HepG2 (cell line): ENCODE results near the gene KAZN. TPM values are rescaled to one million over a fixed set of nuclear protein-coding genes. Genes with fewer than 3 reads are reported as not detected.

ENCODE experiments used
- ARID4A ChIP-seq: sonication (generic); formaldehyde crosslinking; IDR thresholded peaks from 2 replicates; pipeline ENCODE4 v1.5.0; 2020; ENCODE audit warnings: mild to moderate bottlenecking, missing genetic modification reagents, borderline replicate concordance
- FOSL2 ChIP-seq: sonication (generic); formaldehyde crosslinking; IDR thresholded peaks from 2 replicates; pipeline ENCODE4 v1.4.0; 2020; ENCODE audit warnings: missing genetic modification reagents
- KAT8 ChIP-seq: IDR thresholded peaks from 2 replicates; pipeline ENCODE4 v1.6.1; 2016; ENCODE audit warnings: missing genetic modification reagents, missing compliant biosample characterization
- LCORL ChIP-seq, 2 experiments: fragments of 450-650 bp in 1 of 2; sonication (generic) in 1 of 2; formaldehyde crosslinking in 1 of 2; IDR thresholded peaks; 2 replicates each; pipeline versions ENCODE4 v1.5.0 to v1.6.1; 2017 to 2020; ENCODE audit warnings: antibody characterized with exemption in 1 of 2, missing genetic modification reagents in 1 of 2
- MYC ChIP-seq: sonication (generic); formaldehyde crosslinking; IDR thresholded peaks from 2 replicates; pipeline ENCODE4 v1.9.0; 2021; ENCODE audit warnings: missing genetic modification reagents, borderline replicate concordance
- PPARG ChIP-seq: conservative IDR thresholded peaks from 2 replicates; pipeline ENCODE4 v1.6.1; 2016; ENCODE audit warnings: missing biosample characterization, missing genetic modification reagents
- RCOR2 ChIP-seq: IDR thresholded peaks from 2 replicates; pipeline ENCODE4 v1.6.1; 2016; ENCODE audit warnings: missing biosample characterization, missing genetic modification reagents
- RXRB ChIP-seq: IDR thresholded peaks from 2 replicates; pipeline ENCODE4 v1.6.1; 2016; ENCODE audit warnings: borderline replicate concordance, missing genetic modification reagents, missing compliant biosample characterization
- SMAD3 ChIP-seq: sonication (generic); formaldehyde crosslinking; IDR thresholded peaks from 2 replicates; pipeline ENCODE4 v1.4.0; 2020; ENCODE audit warnings: missing genetic modification reagents
- SOX13 ChIP-seq, 3 experiments: fragments of 450-650 bp in 1 of 3; sonication (generic) in 1 of 3; formaldehyde crosslinking in 1 of 3; IDR thresholded peaks in 2 of 3; conservative IDR thresholded peaks in 1 of 3; 2 replicates each; pipeline versions ENCODE4 v1.5.0 to v1.6.1; 2016 to 2020; ENCODE audit warnings: antibody characterized with exemption in 1 of 3, mild to moderate bottlenecking in 1 of 3, missing compliant biosample characterization in 1 of 3, missing genetic modification reagents in 1 of 3, moderate library complexity in 1 of 3
- SRF ChIP-seq: IDR thresholded peaks from 2 replicates; pipeline ENCODE4 v1.6.1; 2011; ENCODE audit warnings: mild to moderate bottlenecking, low read depth, low read length, moderate library complexity
- TAF1 ChIP-seq: sonication (generic); formaldehyde crosslinking; IDR thresholded peaks from 2 replicates; pipeline ENCODE4 v1.4.0; 2020; ENCODE audit warnings: missing genetic modification reagents
- TCF7 ChIP-seq: sonication (generic); IDR thresholded peaks from 2 replicates; pipeline ENCODE4 v1.6.1; 2016; ENCODE audit warnings: antibody characterized with exemption, low read depth
- ZNF276 ChIP-seq: sonication (generic); formaldehyde crosslinking; IDR thresholded peaks from 2 replicates; pipeline ENCODE4 v1.4.0; 2020; ENCODE audit warnings: mild to moderate bottlenecking, low read depth, missing genetic modification reagents
- ZNF317 ChIP-seq: sonication (generic); formaldehyde crosslinking; IDR thresholded peaks from 2 replicates; pipeline ENCODE4 v1.5.0; 2020; ENCODE audit warnings: mild to moderate bottlenecking, missing genetic modification reagents
- ZNF44 ChIP-seq: sonication (generic); formaldehyde crosslinking; IDR thresholded peaks from 2 replicates; pipeline ENCODE4 v1.5.1; 2020; ENCODE audit warnings: mild to moderate bottlenecking, missing genetic modification reagents
- ZNF510 ChIP-seq: sonication (generic); formaldehyde crosslinking; IDR thresholded peaks from 2 replicates; pipeline ENCODE4 v1.4.0; 2020; ENCODE audit warnings: low read depth, mild to moderate bottlenecking, missing genetic modification reagents
- ZSCAN21 ChIP-seq: sonication (generic); formaldehyde crosslinking; IDR thresholded peaks from 2 replicates; pipeline ENCODE4 v1.8.0; 2022; ENCODE audit warnings: mild to moderate bottlenecking, missing genetic modification reagents, moderate library complexity, borderline replicate concordance
- ZSCAN22 ChIP-seq: sonication (generic); formaldehyde crosslinking; IDR thresholded peaks from 2 replicates; pipeline ENCODE4 v1.4.0; 2020; ENCODE audit warnings: mild to moderate bottlenecking, missing genetic modification reagents
- polyA plus RNA-seq, 8 experiments: library from polyadenylated mRNA; depleted of rRNA in 3 of 8; stranded (reverse) in 7 of 8; unstranded in 1 of 8; fragments of >200 nt; fragmentation: Illumina TruSeq in 4 of 8; extraction: Trizol in 4 of 8; gene quantifications; 2 replicates each; pipeline versions ENCODE4 v1.2.1 to v1.2.3, GENCODE V29; 2011 to 2016; ENCODE audit warnings: low read depth in 4 of 8, missing spikeins in 1 of 8, mixed read lengths in 1 of 8; ENCODE audit not compliant: insufficient read depth in 1 of 8
- total RNA-seq, 5 experiments: library from RNA; depleted of rRNA; stranded (reverse); fragments of >200 nt; fragmentation: Illumina TruSeq; extraction: Trizol; gene quantifications; 2 replicates each; pipeline ENCODE4 v1.2.3, GENCODE V29; 2016; ENCODE audit warnings: low read depth in 1 of 5
- TF ChIP-seq, protein P1 (sequence below): sonication (generic); formaldehyde crosslinking; IDR thresholded peaks from 2 replicates; pipeline ENCODE4 v1.8.1; 2023; ENCODE audit warnings: missing genetic modification reagents, mild to moderate bottlenecking, borderline replicate concordance
- TF ChIP-seq, protein P2 (sequence below): sonication (generic); formaldehyde crosslinking; IDR thresholded peaks from 2 replicates; pipeline ENCODE4 v1.8.0; 2022; ENCODE audit warnings: missing genetic modification reagents, low read depth, mild to moderate bottlenecking, borderline replicate concordance

KAZN gene
- total and polyA plus RNA-seq, 2 of the 13 experiments (the other 11 are each of a cell fraction or from before 2014, with no cell fraction given), result 10.4 to 13.5 TPM

- peak; percentile 85 for TF ChIP-seq ZNF44
- TF ChIP-seq LCORL (IDR thresholded peaks at IDR 0.05), result no peak
- peak; percentile 95 for TF ChIP-seq LCORL (CRISPR knock-in tag; IDR thresholded peaks at IDR 0.05)
- TF ChIP-seq MYC, result peak; percentile 60; the same call in 1 of the 2 replicates
- TF ChIP-seq ZSCAN22 (CRISPR knock-in tag), result peak; percentile 72; the same call in 1 of the 2 replicates
- peak; percentile 47; the same call in 1 of the 2 replicates for TF ChIP-seq ARID4A (CRISPR knock-in tag)
- peak; percentile 95 for TF ChIP-seq TCF7
- TF ChIP-seq, protein P1, sequence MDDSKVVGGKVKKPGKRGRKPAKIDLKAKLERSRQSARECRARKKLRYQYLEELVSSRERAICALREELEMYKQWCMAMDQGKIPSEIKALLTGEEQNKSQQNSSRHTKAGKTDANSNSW (CRISPR knock-in tag), result 0 out of 2 replicates have a peak, but pooled peaks have one; percentile 43
- peak; percentile 66; the same call in 1 of the 2 replicates for TF ChIP-seq ZNF317
- peak; percentile 81 for TF ChIP-seq ZNF510
- peak; percentile 71; the same call in 1 of the 2 replicates for TF ChIP-seq PPARG (CRISPR knock-in tag)
- TF ChIP-seq RXRB (CRISPR knock-in tag), result peak; percentile 77; the same call in 1 of the 2 replicates
- TF ChIP-seq RCOR2, result peak; percentile 64
- TF ChIP-seq FOSL2 (CRISPR knock-in tag), result peak; percentile 66
- 0 out of 2 replicates have a peak, but pooled peaks have one; percentile 40 for TF ChIP-seq KAT8 (CRISPR knock-in tag)
- 0 out of 2 replicates have a peak, but pooled peaks have one; percentile 19 for TF ChIP-seq ZNF276
- TF ChIP-seq SRF, result no peak
- TF ChIP-seq SMAD3 (CRISPR knock-in tag), result 0 out of 2 replicates have a peak, but pooled peaks have one; percentile 32
- TF ChIP-seq, protein P2, sequence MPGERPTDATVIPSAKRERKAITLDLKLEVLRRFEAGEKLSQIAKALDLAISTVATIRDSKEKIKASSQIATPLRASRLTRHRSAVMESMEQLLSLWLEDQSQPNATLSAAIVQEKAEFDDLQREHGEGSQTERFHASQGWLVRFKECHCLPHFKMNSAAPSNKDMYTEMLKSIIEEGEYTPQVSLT (CRISPR knock-in tag), result no peak
- TF ChIP-seq TAF1 (CRISPR knock-in tag), result no peak
- peak; percentile 87 for TF ChIP-seq SOX13 (IDR thresholded peaks at IDR 0.05)
- TF ChIP-seq SOX13 (CRISPR knock-in tag; conservative IDR thresholded peaks at IDR 0.05 in 1 of 2, IDR thresholded peaks at IDR 0.05 in 1 of 2), result peak in 1 of 2 experiments; percentile 97; a peak in 2 of 4 replicates
- no peak for TF ChIP-seq ZSCAN21 (CRISPR knock-in tag)
Measured at GRCh38 chr1:15139654-15140350, 541.3 kb downstream of the KAZN start (continued).
